H54 (cell line): ENCODE measurements around the gene ECT2L.
A peak's percentile ranks its signal among the peaks of the same experiment; 100 is the strongest.

ENCODE experiments used
- DNase-seq: peaks from one replicate; pipeline ENCODE4 v3.0.0; 2011; ENCODE audit warnings: low spot score, mixed read lengths; ENCODE audit not compliant: insufficient read length
- FAIRE-seq: peaks from 3 replicates; lab custom pipeline; 2011; peaks lifted over from hg19 to GRCh38; lab: Jason Lieb, UNC
- POLR2A ChIP-seq: IDR thresholded peaks from 2 replicates; pipeline ENCODE4 v1.6.1; 2011; ENCODE audit warnings: low read depth, mild to moderate bottlenecking, low read length

ECT2L gene

GRCh38 chr6:138795809-138796603 lies at the start of gene ECT2L:
Gene ECT2L, plus strand, starts transcription at chr6:138796087. Its CDS starts 17,188 bp downstream, at chr6:138813275.
- FAIRE-seq (no peak), DNase-seq (no peak)
- TF ChIP-seq POLR2A = no peak

GRCh38 chr6:138752017-138752416 lies 43.9 kb upstream of the ECT2L start:
- FAIRE-seq = no peak
- no peak for DNase-seq
- TF ChIP-seq POLR2A = no peak

DNA sequence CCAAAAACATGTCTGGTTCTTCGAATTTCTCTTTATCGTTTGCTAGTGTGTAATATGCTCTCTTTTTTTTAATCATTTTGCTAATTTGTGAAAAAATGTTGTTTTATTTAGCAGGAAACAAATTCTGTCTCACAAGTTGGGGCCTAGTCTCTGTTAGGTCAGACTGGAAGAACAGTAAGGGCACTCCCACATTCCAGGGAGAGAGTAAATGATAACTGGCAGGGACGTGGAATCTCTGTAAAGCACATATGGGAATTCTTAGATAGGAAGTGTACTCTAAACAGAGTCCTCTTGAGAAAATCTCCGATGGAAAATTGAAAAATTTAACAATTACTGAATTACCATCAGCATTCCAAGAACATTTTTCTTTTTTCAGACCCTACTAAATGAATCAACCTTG lies 38.8 kb upstream of the ECT2L start:
- DNase-seq (no peak), FAIRE-seq (no peak)
- TF ChIP-seq POLR2A = no peak

DNA sequence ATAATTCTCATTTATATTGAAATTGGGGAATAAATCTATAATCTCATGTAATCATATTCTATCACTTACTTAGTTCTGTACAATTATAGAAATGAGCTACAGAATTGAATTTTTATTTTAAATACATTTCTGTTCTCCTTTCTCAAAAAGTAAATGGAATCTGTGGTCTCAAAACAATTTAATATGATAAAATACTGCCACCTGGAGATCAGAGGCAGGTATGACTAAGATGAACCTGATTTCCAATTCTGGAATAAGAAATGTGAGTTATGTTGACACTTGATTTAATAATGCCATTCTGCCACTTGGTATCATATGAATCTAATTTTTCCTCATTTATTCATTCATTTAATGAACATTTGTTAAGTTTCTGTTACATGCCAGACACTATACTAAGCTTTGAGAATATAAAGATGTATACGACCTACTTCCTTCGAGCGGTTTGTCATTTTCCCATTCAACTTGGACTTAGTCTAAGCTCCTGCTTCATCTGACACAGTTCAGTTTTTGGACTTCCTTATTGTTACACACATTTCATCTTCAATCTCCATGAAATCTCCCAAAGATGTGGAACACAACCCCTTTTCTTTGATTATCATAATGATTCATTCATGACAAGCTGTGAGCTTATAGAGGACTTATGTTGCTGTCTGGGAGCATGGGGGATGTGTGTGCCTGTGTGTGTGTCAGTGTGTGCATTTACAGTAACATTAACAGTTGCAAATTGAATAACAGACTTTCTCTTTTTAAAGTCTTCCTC lies 29.8 kb upstream of the ECT2L start:
- no peak for DNase-seq
- TF ChIP-seq POLR2A = no peak
- no peak for FAIRE-seq

DNA sequence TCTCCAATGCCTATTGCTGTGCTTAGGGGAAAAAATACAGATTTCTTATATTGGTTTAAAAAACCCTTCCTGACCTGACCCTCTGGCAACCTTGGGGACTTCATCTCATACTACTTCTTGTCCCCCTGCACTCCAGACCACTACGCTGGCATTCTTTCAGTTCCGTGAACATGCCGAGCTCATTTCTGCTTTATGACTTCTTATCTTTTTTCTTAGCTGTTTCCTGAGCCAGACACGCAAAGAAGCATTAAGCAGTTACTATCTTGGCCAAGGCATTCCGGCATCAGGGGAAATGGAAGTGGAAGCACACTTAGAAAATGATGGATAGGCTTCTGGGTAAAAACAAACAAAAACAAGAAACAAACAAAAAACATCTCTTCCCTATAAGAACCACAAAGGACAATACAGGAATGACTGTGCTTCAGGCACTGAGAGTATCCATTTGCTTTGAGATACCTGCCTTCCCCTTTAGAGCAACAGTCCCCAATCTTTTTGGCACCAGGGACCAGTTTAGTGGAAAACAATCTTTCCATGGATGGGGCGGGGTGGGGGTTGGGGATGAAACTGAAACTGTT lies 26.7 kb upstream of the ECT2L start:
- no peak for DNase-seq
- TF ChIP-seq POLR2A = no peak

GRCh38 chr6:138772596-138773176 lies 23.2 kb upstream of the ECT2L start:
- DNase-seq (no peak), FAIRE-seq (no peak)
- TF ChIP-seq POLR2A = no peak

More for the DNA sequence above, 26.7 kb upstream of the ECT2L start:
- no peak for FAIRE-seq

DNA sequence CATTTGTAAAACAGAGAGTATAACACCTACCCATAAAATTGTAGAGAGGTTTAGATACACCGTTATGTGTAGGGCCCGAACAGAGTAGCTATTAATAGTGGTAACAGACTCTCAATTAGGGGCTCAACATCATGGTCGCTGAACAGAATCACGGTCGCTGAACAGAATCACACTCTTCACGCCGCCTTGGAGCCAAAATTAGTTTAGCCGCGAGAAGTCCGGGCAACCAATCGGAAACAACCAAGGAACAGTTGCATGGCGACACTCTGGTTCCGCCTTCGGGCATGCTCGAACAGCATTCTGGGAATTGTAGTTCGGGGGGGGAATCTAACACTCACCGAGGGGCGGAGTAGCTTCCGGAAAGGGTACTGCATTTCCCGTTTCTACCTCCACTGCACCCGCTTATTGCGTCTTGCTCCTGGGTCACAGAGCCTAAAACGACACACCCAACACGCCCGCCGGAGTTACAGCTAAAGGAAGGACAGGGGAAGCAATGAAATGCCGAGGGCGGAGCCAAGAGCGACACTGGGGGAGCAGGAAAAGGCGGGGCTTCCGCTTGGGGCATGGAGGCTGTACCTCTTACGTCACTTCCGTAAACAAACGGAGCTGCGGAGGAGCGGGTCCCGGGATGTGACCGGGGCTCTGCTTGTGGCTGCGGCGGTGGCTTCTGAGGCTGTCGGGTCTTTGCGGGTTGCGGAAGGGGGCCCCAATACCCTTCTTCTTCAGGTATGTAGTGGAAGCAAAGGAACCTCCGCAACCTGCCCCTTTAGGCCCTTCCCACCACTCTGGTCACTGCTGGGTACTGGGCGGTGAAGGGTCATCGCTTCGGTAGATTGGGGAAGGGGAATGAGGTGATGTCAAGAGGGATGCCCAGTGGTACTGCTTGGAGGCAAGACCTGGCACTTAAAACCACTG lies 22.5 kb upstream of the ECT2L start, which contains the start of gene CCDC28A:
TSS of gene CCDC28A (plus strand) at position 593 of the 915 bp plus-strand sequence. CDS start 2,352 bp downstream, outside the sequence.
- FAIRE-seq (peak; percentile 98), DNase-seq (peak; percentile 55)
- peak; percentile 5; the same call in 1 of the 2 replicates for TF ChIP-seq POLR2A

- no peak for TF ChIP-seq POLR2A
- DNase-seq = no peak
- FAIRE-seq = no peak
Observed at GRCh38 chr6:138774370-138774769, 21.5 kb upstream of the ECT2L start.

GRCh38 chr6:138776659-138777058 lies 19.2 kb upstream of the ECT2L start:
- DNase-seq (no peak), FAIRE-seq (no peak)
- no peak for TF ChIP-seq POLR2A

- TF ChIP-seq POLR2A = no peak
Observed at GRCh38 chr6:138778331-138778730, 17.6 kb upstream of the ECT2L start.

DNA sequence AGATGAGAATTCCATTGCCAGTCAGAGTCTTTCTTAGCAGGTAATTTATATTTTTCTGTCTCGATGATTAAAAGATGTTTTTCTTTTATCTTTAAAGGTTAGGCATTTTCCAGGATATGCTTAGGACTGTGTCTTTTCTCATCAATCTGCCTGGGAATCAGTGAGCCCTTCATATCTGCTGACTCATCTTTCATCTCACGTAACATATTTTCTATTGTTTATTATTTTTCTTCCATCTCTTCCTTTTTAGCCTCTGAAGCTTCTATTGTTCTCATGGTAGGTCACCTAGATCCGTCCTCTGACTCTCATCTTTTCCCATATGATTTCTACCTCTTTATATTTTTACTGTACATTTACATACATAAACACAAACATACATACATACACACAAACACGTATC lies 13.6 kb upstream of the ECT2L start:
- FAIRE-seq (no peak), DNase-seq (no peak)
- no peak for TF ChIP-seq POLR2A

More at GRCh38 chr6:138778331-138778730, 17.6 kb upstream of the ECT2L start:
- FAIRE-seq = no peak
- no peak for DNase-seq

DNA sequence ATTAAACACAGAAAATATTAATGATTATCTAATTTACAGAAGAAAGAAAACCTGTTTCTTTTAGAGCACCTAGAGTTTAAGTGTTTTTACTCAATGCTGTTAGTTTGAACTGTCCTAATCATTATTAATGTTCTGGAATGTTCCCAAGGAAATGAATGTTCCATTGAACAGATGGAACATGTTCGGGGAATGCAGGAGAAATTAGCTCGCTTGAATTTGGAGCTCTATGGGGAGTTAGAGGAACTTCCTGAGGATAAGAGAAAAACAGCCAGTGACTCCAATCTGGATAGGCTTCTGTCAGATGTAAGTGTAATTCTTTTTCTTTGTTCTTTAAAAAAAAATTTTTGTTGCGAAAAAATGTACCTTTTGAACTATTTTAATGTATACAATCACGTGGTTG lies 10.8 kb upstream of the ECT2L start:
- TF ChIP-seq POLR2A = no peak
- FAIRE-seq (no peak), DNase-seq (no peak)

- no peak for FAIRE-seq
- no peak for TF ChIP-seq POLR2A
- DNase-seq = no peak
Observed at GRCh38 chr6:138785980-138786379, 9.9 kb upstream of the ECT2L start.
